DMS153 treated with DMSO at 0.1 percent for 48 hours (cell line): ENCODE measurements around the gene TMEM39B.
"Not testable (repeated sequence)": the region's sequence is repeated elsewhere in the genome, so short reads cannot be mapped to it uniquely, and the experiment has no call there.

Source experiments
- DNase-seq: peaks from one replicate; lab custom pipeline; 2025; ENCODE audit not compliant: unreplicated experiment; lab: John Stamatoyannopoulos, UW

The TMEM39B gene

GRCh38 chr1:32072622-32073298 is at the start of gene TMEM39B:
TMEM39B (plus strand) TSS chr1:32072939; CDS start chr1:32073048, 109 bp downstream.
- DNase-seq: peak; percentile 100

- no peak for DNase-seq
These were observed 49.4 kb upstream of the TMEM39B start for GRCh38 chr1:32023351-32023750.

DNA sequence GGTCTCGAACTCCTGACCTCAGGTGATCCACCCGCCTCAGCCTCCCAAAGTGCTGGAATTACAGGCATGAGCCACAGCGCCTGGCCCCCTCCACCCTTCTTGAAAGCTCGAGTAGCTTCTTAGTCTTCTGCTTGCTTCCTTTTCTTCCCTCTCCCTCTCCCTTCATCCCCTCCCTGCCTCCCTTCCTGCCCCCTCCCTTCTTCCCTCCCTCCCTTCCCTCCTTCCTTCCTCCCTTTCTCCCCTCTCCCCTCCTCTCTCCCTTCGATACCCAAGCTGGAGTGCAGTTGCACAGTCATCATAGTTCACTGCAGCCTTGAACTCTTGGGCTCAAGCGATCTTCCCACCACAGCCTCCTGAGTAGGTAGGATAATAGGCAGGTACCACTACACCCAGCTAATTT is 47.2 kb upstream of the TMEM39B start:
- DNase-seq: no peak

- no peak for DNase-seq
These were observed 44.0 kb upstream of the TMEM39B start for GRCh38 chr1:32028746-32029145.

GRCh38 chr1:32031578-32032274 is 41.0 kb upstream of the TMEM39B start:
- no peak for DNase-seq

DNA sequence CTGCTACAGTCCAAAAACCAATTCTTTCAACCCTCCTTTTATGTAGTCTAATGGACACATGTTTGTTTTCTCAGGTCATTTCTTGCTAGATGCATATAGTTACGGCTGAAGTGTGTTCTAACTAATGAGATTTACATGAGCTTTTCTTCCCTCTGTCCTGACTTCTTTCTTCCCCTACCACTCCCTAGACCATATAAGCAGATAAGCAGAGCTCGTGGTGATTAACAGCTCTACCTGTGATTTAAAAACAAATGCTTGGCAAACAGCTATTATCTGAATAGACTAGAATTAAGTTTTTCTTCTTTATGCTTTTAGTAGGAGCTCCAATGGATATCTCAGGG is 40.5 kb upstream of the TMEM39B start:
- no peak for DNase-seq

DNA sequence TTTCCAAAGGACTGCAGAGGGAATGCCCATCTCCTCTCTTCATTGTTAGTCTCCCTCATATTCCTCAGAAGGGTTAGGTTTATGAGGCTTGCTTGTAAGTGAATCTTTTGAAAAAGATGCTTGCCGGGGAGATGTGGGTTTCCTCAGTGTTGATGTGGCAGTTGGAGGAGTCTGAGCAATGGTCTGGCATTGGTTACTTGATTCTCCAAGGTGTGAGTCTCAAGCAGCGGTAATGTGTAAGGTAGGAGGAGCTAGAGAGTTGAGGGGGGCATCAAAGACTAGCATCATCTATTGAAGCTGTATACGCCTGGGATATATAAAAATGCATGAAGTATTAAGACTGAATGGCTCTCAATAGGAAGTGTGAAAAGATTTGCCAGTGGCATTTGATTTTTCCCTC is 37.6 kb upstream of the TMEM39B start:
- DNase-seq: no peak

- no peak for DNase-seq
These were observed 32.0 kb upstream of the TMEM39B start for GRCh38 chr1:32040711-32041110.

DNA sequence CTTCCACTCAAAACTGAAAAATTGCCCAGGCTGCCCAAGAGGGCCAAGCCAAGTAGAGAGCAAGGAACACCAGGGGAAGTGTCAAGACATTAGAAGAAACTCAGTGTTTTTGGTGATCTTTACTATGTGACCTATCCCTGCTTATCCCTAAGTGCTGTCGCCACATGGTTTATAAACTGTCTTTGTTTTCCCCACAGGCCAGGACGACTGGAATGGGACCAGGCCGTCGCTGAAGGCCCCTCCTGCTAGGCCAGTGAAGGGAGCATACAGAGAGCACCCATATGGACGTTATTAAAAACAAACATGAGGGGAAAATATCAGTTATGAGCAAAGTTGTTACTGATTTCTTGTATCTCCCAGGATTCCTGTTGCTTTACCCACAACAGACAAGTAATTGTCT is 30.4 kb upstream of the TMEM39B start:
- no peak for DNase-seq

DNA sequence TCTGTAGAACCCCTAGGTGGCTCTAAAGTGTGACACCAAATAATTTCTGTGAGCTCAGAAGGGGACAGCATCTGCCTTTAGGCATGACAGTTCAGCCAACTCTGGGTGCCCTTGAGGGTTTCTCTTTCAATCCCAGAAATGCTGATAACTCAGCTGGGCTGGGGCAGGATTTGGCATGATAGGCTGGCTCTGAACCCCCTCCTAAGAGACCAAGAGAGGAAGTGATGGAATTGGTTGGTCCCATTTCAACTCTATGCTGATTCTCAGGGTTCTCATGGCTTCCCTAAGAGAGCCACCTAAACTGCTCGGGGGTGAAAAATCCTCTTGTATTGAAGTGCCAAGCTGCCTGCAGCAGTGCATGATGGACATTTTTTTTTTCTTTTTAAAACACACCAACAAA is 28.5 kb upstream of the TMEM39B start:
- no peak for DNase-seq

- no peak for DNase-seq
These were observed 27.0 kb upstream of the TMEM39B start for GRCh38 chr1:32045772-32046171.

- DNase-seq: no peak
These were observed 25.0 kb upstream of the TMEM39B start for GRCh38 chr1:32047701-32048100.

GRCh38 chr1:32048440-32048839 is 24.3 kb upstream of the TMEM39B start:
- no peak for DNase-seq

DNA sequence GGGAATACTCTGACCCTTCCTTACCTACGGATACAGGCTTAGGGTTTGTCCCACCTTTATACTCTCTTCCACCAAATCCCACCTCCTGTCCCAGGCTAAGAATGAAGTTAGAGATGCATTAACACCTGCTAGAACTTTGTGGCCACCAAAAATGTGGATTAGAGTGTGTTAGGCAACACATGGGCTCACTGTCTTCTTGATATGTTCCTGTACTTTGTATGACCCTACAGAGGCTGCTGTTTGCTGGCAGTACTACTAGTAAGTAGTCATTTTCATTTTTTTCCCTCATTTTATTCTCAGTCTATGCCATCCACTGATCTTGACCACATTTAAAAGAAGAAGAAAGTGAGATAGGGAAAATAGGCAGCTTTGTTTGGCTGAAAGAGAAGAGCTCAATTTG is 21.0 kb upstream of the TMEM39B start:
- no peak for DNase-seq

- no peak for DNase-seq
These were observed 19.9 kb upstream of the TMEM39B start for GRCh38 chr1:32052887-32053286.

DNA sequence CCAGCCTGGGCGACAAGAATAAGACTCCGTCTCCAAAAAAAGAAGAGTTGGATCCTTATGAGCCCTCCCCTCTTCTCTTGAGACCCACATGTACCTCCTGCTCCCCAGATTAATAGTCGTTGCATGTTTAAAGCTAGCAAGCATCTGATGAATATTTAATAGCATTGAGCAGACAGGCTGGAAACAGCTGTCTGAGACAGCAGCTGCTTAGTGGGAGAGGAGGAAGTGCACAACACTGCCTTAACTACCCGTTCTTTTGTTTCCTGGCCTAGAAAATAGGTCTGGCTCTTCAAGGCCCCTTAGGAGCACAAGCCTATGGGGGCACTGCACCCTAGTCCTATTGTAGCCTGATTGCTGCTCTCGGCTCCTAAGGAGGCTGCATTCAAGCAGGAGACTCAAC is 17.3 kb upstream of the TMEM39B start:
- no peak for DNase-seq

- DNase-seq: no peak
These were observed 16.1 kb upstream of the TMEM39B start for GRCh38 chr1:32056598-32056997.

DNA sequence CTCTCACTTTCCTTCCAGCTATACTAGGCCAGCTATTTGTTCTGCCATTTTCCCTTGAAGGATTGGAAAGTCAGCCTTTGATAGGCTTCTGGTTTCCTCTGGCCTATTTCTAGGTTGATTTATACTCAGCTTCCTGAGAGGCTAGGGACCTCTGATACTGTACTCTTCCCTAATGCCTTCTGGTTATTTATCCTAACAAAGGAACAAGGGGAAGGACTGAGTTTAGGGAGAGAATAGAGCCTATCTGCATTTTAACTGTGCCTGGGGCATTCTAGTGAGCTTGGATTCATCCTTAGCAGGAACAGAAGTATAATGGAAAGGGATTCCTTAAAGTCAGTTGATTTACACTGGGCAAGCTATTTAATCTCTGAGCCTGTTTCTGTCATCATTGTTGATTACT is 11.8 kb upstream of the TMEM39B start:
- no peak for DNase-seq

- DNase-seq: no peak
These were observed 9.9 kb upstream of the TMEM39B start for GRCh38 chr1:32062867-32063230.

- peak; percentile 70 for DNase-seq
These were observed 9.5 kb upstream of the TMEM39B start for GRCh38 chr1:32063261-32063681.

GRCh38 chr1:32065613-32066488 is 6.9 kb upstream of the TMEM39B start:
- not testable (repeated sequence) for DNase-seq

GRCh38 chr1:32066489-32066873 is 6.3 kb upstream of the TMEM39B start:
- DNase-seq: no peak
